GM18861 (cell line): ENCODE measurements around the gene TMEM154.

Experiments used
- ATAC-seq: cut with Tn5 transposase; IDR thresholded peaks from one replicate; pipeline ENCODE4 v1.9.1; 2021; ENCODE audit not compliant: unreplicated experiment

Gene TMEM154

DNA sequence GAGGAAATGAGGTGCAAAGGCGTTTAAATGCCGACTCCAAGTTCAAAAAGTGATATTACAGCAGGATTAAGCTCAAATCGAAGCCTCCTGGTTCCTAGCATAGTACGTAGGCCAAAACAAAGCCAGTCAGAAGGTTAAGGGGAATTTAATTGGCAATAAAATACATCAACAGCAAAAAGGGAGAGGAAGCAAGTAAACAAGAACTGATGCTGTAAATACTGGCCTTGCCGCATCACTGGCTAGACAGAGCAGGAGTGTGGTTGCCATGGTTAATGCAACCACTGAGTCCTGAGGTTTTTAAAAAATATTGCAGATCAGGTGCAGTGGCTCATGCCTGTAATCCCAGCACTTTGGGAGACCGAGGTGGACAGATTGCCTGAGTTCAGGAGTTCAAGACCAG is 80.7 kb downstream of the TMEM154 start:
- ATAC-seq = no peak

DNA sequence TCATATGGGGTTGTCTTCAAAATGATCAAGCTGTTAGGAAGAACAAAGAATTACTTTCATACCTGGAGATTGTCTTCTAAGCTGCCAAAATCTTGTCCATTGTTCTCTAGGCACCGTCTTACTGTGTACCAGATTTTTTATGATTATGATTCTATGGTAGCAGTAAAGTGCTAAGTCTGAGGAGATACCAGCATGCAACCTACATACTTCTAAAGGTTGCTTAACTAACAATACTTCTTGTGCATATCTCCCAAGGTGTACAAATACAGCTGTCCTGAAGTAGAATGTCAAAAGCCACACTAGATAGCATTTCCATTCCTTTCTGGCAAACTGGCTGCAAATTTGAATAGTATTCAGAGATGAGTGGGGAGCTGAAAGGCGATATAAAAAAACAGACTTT is 81.3 kb downstream of the TMEM154 start:
- ATAC-seq = no peak

DNA sequence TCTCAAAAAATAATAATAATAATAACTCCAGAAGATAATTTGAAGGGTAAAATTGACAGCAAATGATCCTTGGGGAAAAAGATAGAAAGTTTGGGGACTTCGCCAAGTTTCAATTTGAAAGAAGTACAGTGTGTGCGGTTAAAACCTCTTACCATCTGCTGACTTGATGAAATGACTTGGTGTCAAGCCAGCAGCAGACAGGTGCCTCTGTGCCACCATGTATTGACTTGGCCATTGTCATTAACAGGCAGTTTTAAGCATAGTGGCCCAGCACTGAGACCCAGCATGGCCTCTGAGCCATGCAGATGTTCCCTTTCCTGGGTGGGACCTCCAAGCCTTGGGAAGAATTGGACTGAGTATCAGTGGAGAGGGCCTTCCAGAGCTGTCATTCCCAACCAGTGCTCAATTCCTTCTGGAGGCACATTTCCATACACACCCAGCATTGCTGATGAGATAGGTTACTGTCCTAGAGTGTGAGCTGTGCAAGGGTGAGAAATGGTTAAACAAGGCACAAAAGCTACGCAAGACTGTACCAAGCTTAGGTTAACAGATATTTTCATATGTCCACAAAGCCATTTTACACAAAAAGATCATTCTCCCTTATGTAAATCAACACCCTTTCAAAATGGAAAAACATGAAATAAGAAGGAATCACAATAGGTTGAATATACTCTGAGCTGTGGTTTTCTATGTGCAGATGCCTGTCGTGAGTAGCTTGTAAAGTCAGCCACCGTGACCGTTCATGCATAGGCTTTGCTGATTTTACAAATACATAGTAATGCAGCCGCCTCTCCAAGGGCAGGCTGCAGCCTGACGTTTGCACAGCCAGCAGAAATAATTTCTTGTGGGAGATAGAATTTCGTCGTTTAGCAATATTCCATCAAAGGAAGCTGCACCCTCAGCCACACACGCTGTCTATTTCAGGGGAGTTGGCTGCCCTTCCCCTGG is 84.5 kb downstream of the TMEM154 start:
- ATAC-seq = peak; percentile 84

GRCh38 chr4:152594057-152594456 is 85.7 kb downstream of the TMEM154 start:
- ATAC-seq = no peak

- no peak for ATAC-seq
Measured at GRCh38 chr4:152591876-152592275, 87.9 kb downstream of the TMEM154 start.

- no peak for ATAC-seq
Measured at GRCh38 chr4:152591396-152591795, 88.4 kb downstream of the TMEM154 start.

DNA sequence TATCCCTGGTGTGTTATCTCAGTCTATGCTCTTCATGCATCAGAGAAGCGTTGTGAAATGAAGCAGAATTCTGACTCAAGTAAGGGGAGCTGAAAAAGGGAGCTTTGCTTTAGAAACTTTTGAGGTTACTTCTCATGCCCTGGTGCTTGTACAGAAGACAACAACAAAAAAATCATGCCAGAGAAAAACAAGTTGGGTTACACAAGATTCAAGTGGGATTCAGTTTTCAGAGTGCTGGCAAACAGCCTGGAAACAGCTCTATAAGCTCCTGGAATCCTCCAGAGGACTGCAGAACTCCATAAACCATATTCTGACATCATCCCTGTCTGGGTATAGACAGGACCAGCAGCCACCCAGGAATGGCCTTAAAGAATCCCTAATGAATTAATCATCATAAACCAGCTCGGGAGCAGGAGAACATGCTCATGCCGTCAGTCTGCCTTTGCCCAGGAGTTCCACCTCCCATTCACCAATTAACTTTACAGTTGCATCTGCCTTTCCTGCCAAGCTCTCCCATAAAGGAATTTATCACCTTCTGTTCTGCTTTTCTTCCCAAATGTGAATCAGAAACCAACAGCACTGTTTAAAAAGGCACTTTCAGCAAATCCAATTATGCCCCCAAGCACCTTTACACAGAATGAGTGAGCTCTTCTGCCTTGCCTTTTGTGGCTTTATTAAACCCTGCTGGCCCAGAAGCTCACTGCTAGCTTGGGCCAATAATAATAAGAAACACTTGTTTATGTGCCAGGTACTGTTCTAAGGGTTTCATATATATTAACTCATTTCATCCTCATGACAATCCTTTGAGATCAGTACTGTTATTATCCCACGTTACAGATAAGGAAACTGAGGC is 89.4 kb downstream of the TMEM154 start:
- ATAC-seq = no peak

- ATAC-seq = no peak
Measured at GRCh38 chr4:152588869-152589268, 90.9 kb downstream of the TMEM154 start.

DNA sequence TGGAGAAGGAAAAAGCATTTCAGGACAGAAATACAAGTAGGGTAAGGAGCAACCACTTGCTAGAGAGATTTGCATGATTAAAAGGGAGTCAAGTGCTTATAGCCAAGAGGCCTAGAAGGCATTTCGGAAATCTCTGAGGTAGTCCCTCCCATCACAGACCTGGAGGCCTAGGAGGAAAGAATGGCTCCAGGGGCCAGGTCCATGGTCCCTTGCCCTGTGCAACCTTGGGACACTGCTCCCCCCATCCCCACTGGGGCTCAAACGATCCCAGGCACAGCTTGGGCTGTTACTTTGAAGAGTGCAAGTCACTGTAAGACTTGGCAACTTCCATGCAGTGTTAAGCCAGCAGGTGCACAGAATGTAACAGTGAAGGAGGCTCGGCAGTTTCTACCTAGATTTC is 92.7 kb downstream of the TMEM154 start:
- no peak for ATAC-seq

DNA sequence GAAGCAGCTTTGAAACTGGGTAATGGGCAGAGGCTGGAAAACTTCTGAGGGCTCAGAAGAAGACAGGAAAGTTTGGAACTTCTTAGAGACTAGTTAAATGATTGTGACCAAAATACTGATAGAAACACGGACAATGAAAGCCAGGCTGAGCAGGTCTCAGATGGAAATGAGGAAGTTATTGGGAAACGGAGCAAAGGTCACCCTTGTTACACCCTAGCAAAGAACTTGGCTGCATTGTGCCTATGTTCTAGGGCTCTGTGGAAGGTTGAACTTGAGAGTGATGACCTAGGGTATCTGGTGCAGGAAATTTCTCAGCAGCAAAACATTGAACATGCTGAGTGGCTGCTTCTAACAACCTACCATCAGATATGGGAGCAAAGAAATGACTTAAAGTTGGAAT is 93.1 kb downstream of the TMEM154 start:
- ATAC-seq = no peak

GRCh38 chr4:152585023-152585441 is 94.8 kb downstream of the TMEM154 start:
- ATAC-seq = peak; percentile 69

GRCh38 chr4:152581536-152582160 is 98.1 kb downstream of the TMEM154 start:
- ATAC-seq = no peak

DNA sequence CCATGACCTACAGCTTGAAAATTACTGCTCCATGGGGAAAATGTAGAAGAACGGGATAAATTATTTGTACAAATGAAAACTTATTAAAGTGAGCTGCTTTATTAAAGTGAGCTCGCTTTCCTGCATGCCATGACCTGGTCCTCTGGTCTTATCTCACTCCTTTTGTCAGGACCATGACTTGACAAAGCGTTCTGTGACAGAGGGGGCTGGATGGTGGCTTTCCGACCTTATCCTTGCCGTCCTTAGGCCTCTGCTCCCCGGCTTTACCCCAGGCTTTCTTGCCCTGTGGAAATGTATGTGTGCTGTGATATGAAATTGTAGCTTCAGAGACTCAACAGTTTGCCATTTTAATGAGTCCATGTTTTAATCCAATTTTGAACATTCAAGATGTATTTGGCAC is 99.9 kb downstream of the TMEM154 start:
- no peak for ATAC-seq

- ATAC-seq = no peak
Measured at GRCh38 chr4:152579107-152579764, 100.6 kb downstream of the TMEM154 start.

GRCh38 chr4:152578670-152579069 is 101.1 kb downstream of the TMEM154 start:
- no peak for ATAC-seq

GRCh38 chr4:152577708-152578396 is 101.9 kb downstream of the TMEM154 start:
- ATAC-seq = peak; percentile 67

GRCh38 chr4:152575533-152575932 is 104.3 kb downstream of the TMEM154 start:
- no peak for ATAC-seq

DNA sequence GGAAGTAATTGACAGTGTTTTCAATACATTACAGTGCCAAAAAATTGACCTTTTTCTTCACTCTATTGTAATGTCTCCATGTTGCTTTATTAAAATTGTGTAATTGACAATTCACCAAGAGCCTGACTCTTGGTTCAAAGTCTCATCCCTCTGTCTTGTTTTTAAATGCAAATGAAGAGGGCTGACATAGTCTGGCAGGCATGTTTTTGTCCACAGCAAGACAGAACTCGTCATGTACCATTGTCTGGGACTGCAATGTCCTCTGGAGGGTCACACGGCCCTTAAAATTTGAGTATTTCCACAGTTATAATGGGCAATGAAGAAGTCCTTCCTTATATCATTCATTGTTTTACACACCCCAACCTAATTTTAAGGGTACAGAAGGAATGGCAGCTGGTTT is 105.9 kb downstream of the TMEM154 start:
- ATAC-seq = no peak

GRCh38 chr4:152572417-152573086 is 107.2 kb downstream of the TMEM154 start:
- ATAC-seq = no peak

DNA sequence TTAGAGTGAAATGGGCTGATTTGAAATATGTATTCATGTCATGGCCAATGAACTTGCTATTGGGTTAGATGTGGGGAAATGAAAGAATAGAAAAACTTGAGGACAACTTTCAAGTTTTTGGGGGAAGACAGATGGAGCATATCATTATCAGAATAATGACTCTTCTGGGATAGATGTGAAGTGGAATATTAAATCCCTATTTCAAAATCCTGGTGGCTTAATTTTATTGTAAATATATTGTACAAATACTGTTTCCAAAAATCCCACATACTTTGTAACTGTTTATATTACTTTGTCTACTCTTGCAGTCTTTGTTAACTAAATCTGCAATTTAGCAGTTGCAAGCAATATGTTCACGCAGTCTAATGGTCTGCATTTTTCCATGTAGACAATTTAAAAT is 108.0 kb downstream of the TMEM154 start:
- no peak for ATAC-seq
